HPDE6-E6E7 (cell line): ENCODE measurements around the gene BRSK1.
A peak's percentile ranks its signal among the peaks of the same experiment; 100 is the strongest.

Experiments
- DNase-seq: peaks from one replicate; pipeline ENCODE4 v3.0.0; 2011; ENCODE audit warnings: missing footprints; ENCODE audit errors: extremely low spot score

BRSK1 gene

DNA sequence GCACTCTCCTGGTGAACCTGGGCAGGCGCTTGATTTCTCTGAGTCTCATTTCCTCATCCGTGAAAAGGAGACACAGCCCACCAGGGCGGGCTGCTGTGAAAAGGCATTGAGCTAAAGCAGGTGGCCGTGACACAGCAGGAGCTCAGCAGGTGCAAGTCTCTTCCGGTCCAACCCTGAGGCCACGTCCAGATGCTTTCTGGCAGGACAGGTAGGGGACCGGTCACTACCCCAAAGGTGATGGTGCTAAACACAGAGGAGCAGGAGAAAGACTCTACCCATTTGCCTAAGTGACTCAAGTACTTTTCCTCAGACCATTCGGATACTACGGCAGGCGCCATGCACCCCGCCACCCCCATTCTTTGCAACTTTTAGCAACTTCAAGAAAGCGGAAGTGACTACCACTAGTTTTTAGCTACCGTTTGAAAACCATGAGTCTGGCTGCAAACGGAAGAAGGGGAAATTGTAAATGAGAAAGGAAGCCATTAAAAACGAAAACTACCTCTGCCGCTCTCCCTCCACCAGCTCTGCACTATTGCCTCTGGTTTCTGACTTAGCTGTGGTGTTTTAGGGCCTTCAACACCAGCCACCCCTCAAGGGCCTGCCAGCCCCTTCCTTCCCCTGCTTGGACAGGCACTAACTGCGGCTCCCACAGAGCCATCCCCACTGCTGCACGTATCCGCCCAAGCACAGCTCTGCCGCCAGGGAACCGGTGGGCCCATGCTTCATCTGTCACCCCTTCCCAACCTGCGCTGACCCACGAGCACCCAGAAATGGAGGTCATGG lies 29.8 kb upstream of the BRSK1 start:
- no peak for DNase-seq

GRCh38 chr19:55254625-55254977 lies 29.2 kb upstream of the BRSK1 start:
- DNase-seq, result no peak

- no peak for DNase-seq
These were observed 28.0 kb upstream of the BRSK1 start for GRCh38 chr19:55255618-55256423.

GRCh38 chr19:55256562-55257460 lies 27.0 kb upstream of the BRSK1 start:
- DNase-seq, result no peak

DNA sequence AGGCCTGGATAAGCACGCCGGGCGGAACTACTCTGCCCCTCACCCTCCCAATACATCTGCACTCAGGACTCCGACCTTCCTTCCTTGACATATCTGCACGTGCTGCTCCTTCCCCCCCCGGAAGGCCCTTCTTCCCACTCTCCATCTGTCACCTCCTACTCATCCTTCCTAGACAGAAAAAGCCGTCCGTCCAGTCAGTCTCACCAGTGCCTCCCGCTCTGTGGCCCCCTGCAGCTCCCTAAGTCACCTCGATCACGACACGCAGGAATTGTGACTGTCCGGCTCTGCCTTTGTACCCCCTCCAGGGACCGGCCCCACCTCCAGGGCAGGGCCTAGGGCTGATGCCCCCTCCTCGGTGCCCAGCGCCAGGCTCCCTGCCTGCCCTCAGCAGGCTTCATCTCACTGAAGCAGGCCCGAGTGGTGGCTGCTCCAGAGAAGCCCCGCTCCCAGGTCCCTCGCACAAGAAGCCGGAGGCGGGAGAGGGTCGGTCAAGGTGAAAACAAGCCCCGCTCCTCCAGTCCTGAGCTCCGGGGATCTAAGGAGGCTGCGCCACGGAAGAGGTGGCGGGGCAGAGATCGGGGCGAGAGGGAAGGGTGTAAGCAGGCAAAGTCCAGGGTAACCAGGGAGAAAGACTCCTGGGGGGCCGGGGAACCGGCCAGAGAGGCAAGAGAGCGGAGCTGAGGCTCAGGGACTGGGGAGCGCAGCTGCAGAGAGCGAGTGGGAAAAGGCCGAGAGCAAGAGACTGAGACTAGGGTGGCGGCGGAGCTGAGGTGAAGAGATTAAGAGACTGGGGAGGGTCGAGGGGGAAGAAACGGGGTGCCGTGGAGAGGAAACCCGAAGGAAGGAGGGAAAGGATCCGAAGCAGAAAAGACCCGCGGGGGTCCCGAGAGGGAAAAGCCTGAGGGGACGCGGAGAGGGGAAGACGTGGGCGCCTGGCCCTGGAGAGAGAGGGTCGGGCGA lies 26.1 kb upstream of the BRSK1 start:
- no peak for DNase-seq

- no peak for DNase-seq
These were observed 25.3 kb upstream of the BRSK1 start for GRCh38 chr19:55258476-55258827.

GRCh38 chr19:55258828-55259539 lies 24.8 kb upstream of the BRSK1 start, which contains the start of gene PPP6R1:
Gene PPP6R1, minus strand, starts transcription at chr19:55259017. Its CDS starts 11,914 bp downstream, at chr19:55247103.
- DNase-seq, result peak; percentile 99

DNA sequence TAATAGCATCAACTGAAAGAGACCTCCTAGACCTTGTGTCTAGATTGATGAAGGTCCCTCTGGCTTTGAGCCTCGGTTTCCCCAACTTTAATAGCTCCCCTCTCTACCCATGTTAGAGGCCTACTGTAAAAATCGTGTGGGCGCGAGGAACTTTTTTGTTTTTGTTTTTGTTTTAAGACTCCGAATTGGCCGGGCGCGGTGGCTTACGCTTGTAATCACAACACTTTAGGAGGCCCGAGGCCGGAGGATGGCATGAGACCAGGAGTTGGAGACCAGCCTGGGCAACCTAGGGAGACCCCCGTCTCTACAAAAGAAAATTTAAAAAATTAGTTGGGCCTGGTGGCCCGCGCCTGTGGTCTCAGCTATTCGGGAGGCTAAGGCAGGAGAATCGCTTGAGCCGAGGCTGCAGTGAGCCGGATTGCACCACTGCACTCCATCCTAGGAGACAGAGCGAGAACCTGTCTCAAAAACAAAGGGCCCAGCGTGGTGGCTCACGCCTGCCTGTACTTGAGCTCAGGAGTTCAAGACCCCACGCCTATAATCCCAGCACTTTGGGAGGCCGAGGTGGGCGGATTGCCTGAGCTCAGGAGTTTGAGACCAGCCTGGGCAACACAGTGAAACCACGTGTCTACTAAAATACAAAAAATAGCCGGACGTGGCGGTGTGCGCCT lies 24.1 kb upstream of the BRSK1 start:
- DNase-seq, result no peak

DNA sequence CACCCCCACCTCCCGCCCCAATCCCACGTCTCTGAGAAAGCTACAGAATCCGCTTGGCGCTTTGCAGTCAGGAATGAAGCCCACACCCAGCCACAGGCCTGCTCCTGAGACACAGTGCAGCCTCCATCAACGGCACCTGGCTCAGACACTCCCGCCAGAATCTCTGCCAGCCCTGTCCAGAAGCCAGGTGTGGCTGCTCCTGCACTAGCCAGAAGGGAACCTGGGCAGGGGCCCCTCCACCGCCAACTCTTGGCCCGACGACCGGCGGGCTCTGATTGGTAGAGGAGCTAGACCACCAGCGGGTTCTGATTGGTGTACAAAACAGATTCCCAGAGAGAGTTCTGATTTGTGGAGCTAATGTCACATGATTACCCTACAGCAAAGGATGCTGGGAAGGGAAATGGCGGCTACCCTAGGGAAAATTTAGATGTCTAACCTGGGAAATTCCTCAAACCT lies 22.1 kb upstream of the BRSK1 start:
- no peak for DNase-seq

DNA sequence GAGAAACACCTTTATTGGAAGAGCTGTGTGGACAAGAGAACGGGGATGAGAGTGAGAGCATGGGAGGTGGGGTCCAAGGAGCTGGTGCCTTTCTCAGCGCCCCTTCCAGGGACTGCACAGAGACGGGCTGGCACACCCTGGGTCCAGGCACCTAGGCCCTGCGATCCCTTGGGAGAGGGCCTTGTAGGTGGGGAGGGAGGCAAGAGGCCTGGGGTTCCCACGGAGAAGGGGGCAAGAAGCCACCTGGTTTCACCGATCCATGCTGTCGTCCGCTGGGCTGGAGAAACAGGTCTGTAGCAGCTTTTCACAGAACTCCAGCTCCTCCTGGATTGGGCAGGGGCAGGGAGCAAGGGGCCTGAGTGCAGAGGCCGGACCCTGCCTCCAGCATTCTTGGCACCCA lies 21.4 kb upstream of the BRSK1 start:
- no peak for DNase-seq

DNA sequence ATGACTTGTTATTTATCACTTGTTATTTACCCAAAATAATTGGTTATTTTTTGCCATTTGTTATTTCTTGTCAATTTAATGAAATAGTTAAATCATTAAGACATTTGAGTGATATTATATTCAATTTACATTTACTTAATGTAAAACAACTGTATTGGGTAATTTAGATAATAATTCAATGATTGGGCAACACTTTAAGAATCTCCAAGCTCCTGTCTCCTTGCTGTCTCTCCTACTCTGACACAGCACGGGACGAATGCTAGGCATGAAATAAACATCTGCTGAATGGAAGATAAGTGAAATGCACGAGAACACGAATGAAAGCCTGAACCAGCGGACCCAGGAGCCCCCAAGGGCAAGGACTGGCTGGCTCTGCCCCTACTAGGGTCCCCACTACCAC lies 19.3 kb upstream of the BRSK1 start:
- no peak for DNase-seq

GRCh38 chr19:55265173-55265572 lies 18.6 kb upstream of the BRSK1 start:
- DNase-seq, result no peak

DNA sequence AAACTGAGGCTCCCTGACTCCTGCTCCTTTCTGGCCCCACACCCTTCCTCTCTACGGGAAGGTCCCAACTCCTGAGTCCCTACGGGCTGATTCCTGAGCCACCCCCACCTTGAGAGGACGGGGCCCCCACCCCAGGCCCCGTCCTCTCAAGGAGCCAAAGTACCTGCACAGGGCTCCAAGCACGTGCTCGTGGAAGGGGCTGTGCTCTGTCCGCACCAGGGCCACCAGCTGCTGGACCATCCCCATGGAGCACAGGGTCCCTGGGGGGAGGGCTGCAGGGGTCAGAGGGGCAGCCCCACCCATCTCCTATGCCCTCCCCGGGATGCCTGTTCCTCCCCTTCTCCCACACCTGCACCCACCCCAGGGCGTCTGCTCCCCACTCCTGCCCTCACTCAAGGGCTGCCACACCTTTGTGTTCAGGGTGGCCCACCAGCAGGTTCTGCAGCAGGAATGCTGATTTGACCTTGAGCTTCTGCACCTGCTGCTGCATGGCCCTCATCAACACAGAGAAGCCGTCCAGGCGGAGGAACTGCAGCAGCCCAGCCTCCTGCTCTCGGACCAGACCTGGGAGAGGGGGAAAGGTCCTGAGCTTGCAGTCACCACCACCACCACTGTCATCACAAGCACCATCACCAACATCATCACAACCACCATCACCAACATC lies 17.9 kb upstream of the BRSK1 start:
- no peak for DNase-seq

- DNase-seq, result no peak
These were observed 17.4 kb upstream of the BRSK1 start for GRCh38 chr19:55266404-55266803.

GRCh38 chr19:55266840-55267239 lies 17.0 kb upstream of the BRSK1 start:
- no peak for DNase-seq

DNA sequence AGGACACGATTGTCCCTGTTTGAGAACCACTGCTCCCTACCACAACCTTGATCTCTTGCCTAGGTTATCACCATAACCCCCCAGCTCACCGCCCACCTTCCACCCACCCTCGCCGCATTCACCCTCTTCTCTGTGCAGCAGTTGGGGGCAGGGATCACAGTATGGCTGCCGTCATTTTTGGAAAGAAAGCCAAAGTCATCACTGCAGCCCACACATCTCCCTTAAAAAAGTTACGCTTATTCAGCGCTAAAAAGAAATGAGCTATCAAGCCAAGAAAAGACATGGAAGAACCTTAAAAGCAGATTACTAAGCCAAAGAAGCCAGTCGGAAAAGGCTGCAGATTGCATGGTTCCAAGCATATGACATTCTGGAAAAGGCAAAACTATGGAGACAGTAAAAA lies 14.5 kb upstream of the BRSK1 start:
- no peak for DNase-seq

DNA sequence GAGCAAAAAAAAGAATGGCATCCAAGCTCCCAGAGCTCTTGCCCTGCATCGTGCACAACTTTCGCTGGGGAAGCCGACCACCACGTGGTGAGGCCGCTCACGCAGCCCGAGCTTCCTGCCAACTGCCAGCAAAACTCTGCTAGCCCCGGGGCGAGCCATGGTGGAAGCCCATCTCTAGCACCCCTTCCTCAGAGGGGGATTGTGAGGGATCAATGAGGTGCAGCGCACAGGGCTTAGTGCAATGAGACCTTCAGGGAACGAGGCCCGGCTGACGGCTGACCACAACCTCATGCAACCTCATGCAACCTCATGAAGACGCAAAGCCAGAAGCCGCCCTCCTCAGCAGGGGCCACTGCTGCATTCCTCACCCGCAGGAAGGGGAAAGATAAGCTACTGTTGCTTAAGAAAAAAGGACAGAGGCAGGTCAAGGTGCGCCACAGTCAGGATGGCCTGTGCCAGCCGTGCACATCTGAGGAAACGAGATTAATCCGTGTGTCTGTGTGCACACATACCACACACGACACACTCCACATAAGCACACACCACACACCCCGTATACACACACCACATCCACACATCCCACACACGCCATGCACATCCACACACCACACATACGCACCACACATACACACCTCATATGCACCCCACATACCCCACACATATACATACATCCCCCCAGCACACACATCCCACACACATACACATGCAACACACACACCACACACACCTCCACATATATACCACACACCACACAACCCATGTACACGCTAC lies 13.4 kb upstream of the BRSK1 start:
- no peak for DNase-seq

- DNase-seq, result no peak
These were observed 11.7 kb upstream of the BRSK1 start for GRCh38 chr19:55272142-55272541.
